H1 (cell line): ENCODE data around the gene NCOA5. TPM values are rescaled to one million over a fixed set of nuclear protein-coding genes. Genes with fewer than 3 reads are reported as not detected.
A peak's percentile ranks its signal among the peaks of the same experiment; 100 is the strongest.

Source experiments
- BRCA1 ChIP-seq: IDR thresholded peaks from 2 replicates; pipeline ENCODE4 v1.6.1; 2012; ENCODE audit warnings: low read depth, low read length, improper control_type of control experiment
- CBX8 ChIP-seq: fragments of 300-800, 300-1000 bp; sonication (generic); IDR thresholded peaks from 2 replicates; pipeline ENCODE4 v1.7.1; 2016; ENCODE audit warnings: low read depth, low read length, borderline replicate concordance
- CHD1 ChIP-seq: IDR thresholded peaks from 2 replicates; pipeline ENCODE4 v1.6.1; 2012; ENCODE audit warnings: low read depth, low read length, improper control_type of control experiment
- CHD7 ChIP-seq: fragments of 300-600 bp; sonication (generic); IDR thresholded peaks from 2 replicates; pipeline ENCODE4 v1.7.1; 2012; ENCODE audit warnings: low read length, moderate library complexity, mild to moderate bottlenecking, inconsistent platforms; ENCODE audit not compliant: insufficient replicate concordance
- EGR1 ChIP-seq: IDR thresholded peaks from 2 replicates; pipeline ENCODE4 v1.6.1; 2011; ENCODE audit warnings: low read depth, low read length, borderline replicate concordance
- EP300 ChIP-seq, 2 experiments: IDR thresholded peaks; 1 replicate in 1 of 2; 2 replicates in 1 of 2; pipeline ENCODE4 v1.6.1; 2011 to 2012; ENCODE audit warnings: low read depth in 2 of 2, low read length in 2 of 2, mild to moderate bottlenecking in 2 of 2, borderline replicate concordance in 1 of 2, inconsistent platforms in 1 of 2, moderate library complexity in 1 of 2
- JUND ChIP-seq: IDR thresholded peaks from 2 replicates; pipeline ENCODE4 v1.6.1; 2011; ENCODE audit warnings: mild to moderate bottlenecking, improper control_type of control experiment, low read length
- NRF1 ChIP-seq: IDR thresholded peaks from 2 replicates; pipeline ENCODE4 v1.6.1; 2011; ENCODE audit warnings: mild to moderate bottlenecking, low read depth, low read length, improper control_type of control experiment
- SP1 ChIP-seq: IDR thresholded peaks from 2 replicates; pipeline ENCODE4 v1.6.1; 2011; ENCODE audit warnings: low read depth, low read length
- SP2 ChIP-seq: IDR thresholded peaks from 2 replicates; pipeline ENCODE4 v1.6.1; 2012; ENCODE audit warnings: mild to moderate bottlenecking, low read length, inconsistent platforms
- polyA plus RNA-seq, 7 experiments: library from polyadenylated mRNA; depleted of rRNA in 3 of 7; stranded (reverse) in 5 of 7; unstranded in 2 of 7; fragments of >200 nt in 5 of 7; fragments of 200-250 nt in 2 of 7; gene quantifications; 1 replicate in 5 of 7; 2 replicates in 1 of 7; 4 replicates in 1 of 7; pipeline versions ENCODE4 v1.2.1 to v1.2.3, GENCODE V29; 2011 to 2013; ENCODE audit warnings: missing spikeins in 2 of 7, mixed read lengths in 2 of 7
- total RNA-seq: library from RNA; stranded (reverse); fragmentation: NEBNext Ultra II Directional; extraction: Animal tissue kit (Norgen Biotek cat#: 25700); gene quantifications from 2 replicates; pipeline ENCODE4 v1.2.1, GENCODE V29; 2021

NCOA5 gene
- total and polyA plus RNA-seq, 2 of the 8 experiments (the other 6 are each of a cell fraction or from before 2014, with no cell fraction given) = 20.4 to 29.0 TPM

- TF ChIP-seq EGR1 (peak; percentile 56; the same call in 1 of the 2 replicates), SP2 (no peak), NRF1 (peak; percentile 59), EP300 (IDR thresholded peaks at IDR 0.05; ENCODE audit: borderline replicate concordance in 1 of 2, low read depth in 2 of 2, low read length in 2 of 2) (no peak), JUND (no peak), BRCA1 (no peak), SP1 (no peak), CHD7 (no peak), CHD1 (no peak), CBX8 (no peak)
These were observed at the start of gene NCOA5 (continued) for GRCh38 chr20:46089417-46090388.
